HEK293 (cell line): ENCODE measurements around the gene VKORC1L1.

Experiments
- CTCF ChIP-seq: fragments of 450-650 bp; formaldehyde crosslinking; IDR thresholded peaks from 2 replicates; pipeline ENCODE4 v1.5.1; 2016; ENCODE audit warnings: missing biosample characterization, missing genetic modification characterization
- KLF16 ChIP-seq: fragments of 450-650 bp; formaldehyde crosslinking; IDR thresholded peaks from 2 replicates; pipeline ENCODE4 v1.5.1; 2017; ENCODE audit warnings: missing biosample characterization, missing genetic modification characterization
- ZNF24 ChIP-seq: fragments of 450-650 bp; formaldehyde crosslinking; IDR thresholded peaks from 2 replicates; pipeline ENCODE4 v1.5.1; 2016; ENCODE audit warnings: missing biosample characterization, missing genetic modification characterization
- ZNF580 ChIP-seq: fragments of 450-650 bp; formaldehyde crosslinking; IDR thresholded peaks from 2 replicates; pipeline ENCODE4 v1.5.1; 2016; ENCODE audit warnings: missing biosample characterization, missing genetic modification characterization
- ZNF658 ChIP-seq: fragments of 450-650 bp; formaldehyde crosslinking; IDR thresholded peaks from 2 replicates; pipeline ENCODE4; 2016; ENCODE audit warnings: missing biosample characterization, missing genetic modification characterization

GRCh38 chr7:65960351-65961074, 87.6 kb downstream of the VKORC1L1 start:
- TF ChIP-seq ZNF658 (tag by site-specific recombination) (no peak), ZNF24 (tag by site-specific recombination) (no peak), KLF16 (tag by site-specific recombination) (no peak), ZNF580 (no peak), CTCF (tag by site-specific recombination) (no peak)
